HepG2 (cell line): ENCODE measurements around the gene MAPRE3. TPM values are rescaled to one million over a fixed set of nuclear protein-coding genes. Genes with fewer than 3 reads are reported as not detected.

ENCODE experiments used
- GATAD2A ChIP-seq: IDR thresholded peaks from 2 replicates; pipeline ENCODE4 v1.6.1; 2016
- KLF15 ChIP-seq: sonication (generic); formaldehyde crosslinking; IDR thresholded peaks from 2 replicates; pipeline ENCODE4 v1.8.1; 2023; ENCODE audit warnings: borderline replicate concordance, mild to moderate bottlenecking, inconsistent platforms, missing genetic modification reagents, mixed read lengths
- MED13 ChIP-seq: sonication (generic); formaldehyde crosslinking; IDR thresholded peaks from 2 replicates; pipeline ENCODE4 v1.5.0; 2020; ENCODE audit warnings: missing genetic modification reagents
- SALL1 ChIP-seq: sonication (generic); formaldehyde crosslinking; IDR thresholded peaks from 2 replicates; pipeline ENCODE4 v1.8.0; 2022; ENCODE audit warnings: mild to moderate bottlenecking, missing genetic modification reagents
- XBP1 ChIP-seq: sonication (generic); formaldehyde crosslinking; IDR thresholded peaks from 2 replicates; pipeline ENCODE4 v1.5.0; 2020; ENCODE audit warnings: missing genetic modification reagents
- ZFP36L2 ChIP-seq: sonication (generic); formaldehyde crosslinking; IDR thresholded peaks from 2 replicates; pipeline ENCODE4 v1.4.0; 2020; ENCODE audit warnings: missing genetic modification reagents
- ZHX2 ChIP-seq, 2 experiments: sonication (generic) in 1 of 2; formaldehyde crosslinking in 1 of 2; IDR thresholded peaks; 2 replicates each; pipeline versions ENCODE4 v1.6.1 to v1.9.0; 2014 to 2022; ENCODE audit warnings: antibody characterized with exemption in 1 of 2, borderline replicate concordance in 1 of 2, inconsistent platforms in 1 of 2, low read depth in 1 of 2, missing genetic modification reagents in 1 of 2
- ZNF225 ChIP-seq: sonication (generic); formaldehyde crosslinking; IDR thresholded peaks from 2 replicates; pipeline ENCODE4 v1.4.0; 2020; ENCODE audit warnings: mild to moderate bottlenecking, missing genetic modification reagents
- ZNF260 ChIP-seq: sonication (generic); formaldehyde crosslinking; IDR thresholded peaks from 2 replicates; pipeline ENCODE4 v1.4.0; 2020; ENCODE audit warnings: missing genetic modification reagents, low read depth, mild to moderate bottlenecking, borderline replicate concordance
- ZNF30 ChIP-seq: sonication (generic); formaldehyde crosslinking; IDR thresholded peaks from 2 replicates; pipeline ENCODE4 v1.5.0; 2020; ENCODE audit warnings: mild to moderate bottlenecking, missing genetic modification reagents
- ZNF468 ChIP-seq: sonication (generic); formaldehyde crosslinking; IDR thresholded peaks from 2 replicates; pipeline ENCODE4 v1.8.0; 2022; ENCODE audit warnings: mild to moderate bottlenecking, moderate library complexity, missing genetic modification reagents
- ZNF510 ChIP-seq: sonication (generic); formaldehyde crosslinking; IDR thresholded peaks from 2 replicates; pipeline ENCODE4 v1.4.0; 2020; ENCODE audit warnings: low read depth, mild to moderate bottlenecking, missing genetic modification reagents
- ZNF512B ChIP-seq: sonication (generic); formaldehyde crosslinking; IDR thresholded peaks from 2 replicates; pipeline ENCODE4 v1.5.1; 2020; ENCODE audit warnings: missing genetic modification reagents, mild to moderate bottlenecking, borderline replicate concordance
- ZNF83 ChIP-seq: sonication (generic); formaldehyde crosslinking; IDR thresholded peaks from 2 replicates; pipeline ENCODE4 v1.4.0; 2020; ENCODE audit warnings: missing genetic modification reagents, mild to moderate bottlenecking, borderline replicate concordance
- ZSCAN12 ChIP-seq: sonication (generic); formaldehyde crosslinking; IDR thresholded peaks from 2 replicates; pipeline ENCODE4 v1.9.0; 2021; ENCODE audit warnings: mild to moderate bottlenecking, missing genetic modification reagents
- ZSCAN30 ChIP-seq: sonication (generic); formaldehyde crosslinking; IDR thresholded peaks from 2 replicates; pipeline ENCODE4 v1.5.0; 2020; ENCODE audit warnings: mild to moderate bottlenecking, missing genetic modification reagents
- polyA plus RNA-seq, 8 experiments: library from polyadenylated mRNA; depleted of rRNA in 3 of 8; stranded (reverse) in 7 of 8; unstranded in 1 of 8; fragments of >200 nt; fragmentation: Illumina TruSeq in 4 of 8; extraction: Trizol in 4 of 8; gene quantifications; 2 replicates each; pipeline versions ENCODE4 v1.2.1 to v1.2.3, GENCODE V29; 2011 to 2016; ENCODE audit warnings: low read depth in 4 of 8, missing spikeins in 1 of 8, mixed read lengths in 1 of 8; ENCODE audit not compliant: insufficient read depth in 1 of 8
- total RNA-seq, 5 experiments: library from RNA; depleted of rRNA; stranded (reverse); fragments of >200 nt; fragmentation: Illumina TruSeq; extraction: Trizol; gene quantifications; 2 replicates each; pipeline ENCODE4 v1.2.3, GENCODE V29; 2016; ENCODE audit warnings: low read depth in 1 of 5
- TF ChIP-seq, protein P1 (sequence below): sonication (generic); formaldehyde crosslinking; IDR thresholded peaks from 2 replicates; pipeline ENCODE4 v1.5.0; 2020; ENCODE audit warnings: mild to moderate bottlenecking, missing genetic modification reagents
- TF ChIP-seq, protein P2 (sequence below): sonication (generic); formaldehyde crosslinking; IDR thresholded peaks from 2 replicates; pipeline ENCODE4 v1.4.0; 2020; ENCODE audit warnings: mild to moderate bottlenecking, missing genetic modification reagents

The MAPRE3 gene
- total and polyA plus RNA-seq, 2 of the 13 experiments (the other 11 are each of a cell fraction or from before 2014, with no cell fraction given), result 0.31 to 0.91 TPM

GRCh38 chr2:26970244-26970927 lies at the start of gene MAPRE3 (continued):
- TF ChIP-seq ZHX2 (IDR thresholded peaks at IDR 0.05; ENCODE audit: low read depth) (no peak), ZHX2 (CRISPR knock-in tag; IDR thresholded peaks at IDR 0.05; ENCODE audit: borderline replicate concordance) (no peak), ZNF30 (CRISPR knock-in tag) (no peak), SALL1 (no peak), ZNF510 (CRISPR knock-in tag) (no peak), ZNF512B (CRISPR knock-in tag) (no peak), ZNF468 (CRISPR knock-in tag) (no peak), ZNF225 (CRISPR knock-in tag) (0 out of 2 replicates have a peak, but pooled peaks have one; percentile 35), XBP1 (CRISPR knock-in tag) (no peak), ZSCAN30 (CRISPR knock-in tag) (no peak), GATAD2A (no peak), ZFP36L2 (CRISPR knock-in tag) (no peak), KLF15 (CRISPR knock-in tag) (no peak), ZSCAN12 (CRISPR knock-in tag) (no peak), ZNF260 (CRISPR knock-in tag) (no peak), ZNF83 (CRISPR knock-in tag) (no peak), MED13 (CRISPR knock-in tag) (no peak)
- TF ChIP-seq, protein P1, sequence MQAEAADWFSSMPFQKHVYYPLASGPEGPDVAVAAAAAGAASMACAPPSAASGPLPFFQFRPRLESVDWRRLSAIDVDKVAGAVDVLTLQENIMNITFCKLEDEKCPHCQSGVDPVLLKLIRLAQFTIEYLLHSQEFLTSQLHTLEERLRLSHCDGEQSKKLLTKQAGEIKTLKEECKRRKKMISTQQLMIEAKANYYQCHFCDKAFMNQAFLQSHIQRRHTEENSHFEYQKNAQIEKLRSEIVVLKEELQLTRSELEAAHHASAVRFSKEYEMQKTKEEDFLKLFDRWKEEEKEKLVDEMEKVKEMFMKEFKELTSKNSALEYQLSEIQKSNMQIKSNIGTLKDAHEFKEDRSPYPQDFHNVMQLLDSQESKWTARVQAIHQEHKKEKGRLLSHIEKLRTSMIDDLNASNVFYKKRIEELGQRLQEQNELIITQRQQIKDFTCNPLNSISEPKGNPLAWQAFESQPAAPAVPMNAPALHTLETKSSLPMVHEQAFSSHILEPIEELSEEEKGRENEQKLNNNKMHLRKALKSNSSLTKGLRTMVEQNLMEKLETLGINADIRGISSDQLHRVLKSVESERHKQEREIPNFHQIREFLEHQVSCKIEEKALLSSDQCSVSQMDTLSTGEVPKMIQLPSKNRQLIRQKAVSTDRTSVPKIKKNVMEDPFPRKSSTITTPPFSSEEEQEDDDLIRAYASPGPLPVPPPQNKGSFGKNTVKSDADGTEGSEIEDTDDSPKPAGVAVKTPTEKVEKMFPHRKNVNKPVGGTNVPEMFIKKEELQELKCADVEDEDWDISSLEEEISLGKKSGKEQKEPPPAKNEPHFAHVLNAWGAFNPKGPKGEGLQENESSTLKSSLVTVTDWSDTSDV (CRISPR knock-in tag), result 0 out of 2 replicates have a peak, but pooled peaks have one; percentile 57
- TF ChIP-seq, protein P2, sequence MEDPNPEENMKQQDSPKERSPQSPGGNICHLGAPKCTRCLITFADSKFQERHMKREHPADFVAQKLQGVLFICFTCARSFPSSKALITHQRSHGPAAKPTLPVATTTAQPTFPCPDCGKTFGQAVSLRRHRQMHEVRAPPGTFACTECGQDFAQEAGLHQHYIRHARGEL (CRISPR knock-in tag), result no peak
